Measurements from ENCODE around the gene HDGF. TPM values are rescaled to one million over a fixed set of nuclear protein-coding genes. Genes with fewer than 3 reads are reported as not detected.
"Not testable (repeated sequence)": the region's sequence is repeated elsewhere in the genome, so short reads cannot be mapped to it uniquely, and the experiment has no call there.

HDGF gene
- total and polyA plus RNA-seq, 3 donors from 2014 or later, result 78.2 to 133 (median 97.7) TPM

DNA sequence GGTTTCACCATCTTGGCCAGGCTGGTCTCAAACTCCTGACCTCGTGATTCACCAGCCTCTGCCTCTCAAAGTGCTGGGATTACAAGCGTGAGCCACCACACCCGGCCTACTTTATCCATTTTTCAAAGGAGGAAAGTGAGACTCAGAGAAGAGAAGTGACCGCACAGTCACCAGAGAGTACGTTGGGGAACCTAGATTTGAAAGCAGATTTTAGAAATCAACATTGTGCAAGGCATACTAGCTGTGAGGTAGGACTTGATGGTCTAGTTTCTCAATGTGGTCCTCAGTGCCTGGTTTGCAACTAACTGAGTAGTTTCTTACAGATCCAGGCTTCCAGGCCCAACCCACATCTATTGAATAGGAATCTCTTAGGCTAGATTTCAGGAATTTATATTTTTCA, 14.2 kb upstream of the HDGF start:
- H3K9me3 ChIP-seq, result no peaks in the 10 kb centered on the region
- intact Hi-C loops (cut with DNase I; ENCODE audit: low total_unique reads), result no loop called here
- WGBS, 2 donors, result 87 to 95% methylated on average over 5 of the region's 5 CpGs
- TF ChIP-seq POLR2A (IDR thresholded peaks at IDR 0.05), result no peak
- TF ChIP-seq, protein P1, sequence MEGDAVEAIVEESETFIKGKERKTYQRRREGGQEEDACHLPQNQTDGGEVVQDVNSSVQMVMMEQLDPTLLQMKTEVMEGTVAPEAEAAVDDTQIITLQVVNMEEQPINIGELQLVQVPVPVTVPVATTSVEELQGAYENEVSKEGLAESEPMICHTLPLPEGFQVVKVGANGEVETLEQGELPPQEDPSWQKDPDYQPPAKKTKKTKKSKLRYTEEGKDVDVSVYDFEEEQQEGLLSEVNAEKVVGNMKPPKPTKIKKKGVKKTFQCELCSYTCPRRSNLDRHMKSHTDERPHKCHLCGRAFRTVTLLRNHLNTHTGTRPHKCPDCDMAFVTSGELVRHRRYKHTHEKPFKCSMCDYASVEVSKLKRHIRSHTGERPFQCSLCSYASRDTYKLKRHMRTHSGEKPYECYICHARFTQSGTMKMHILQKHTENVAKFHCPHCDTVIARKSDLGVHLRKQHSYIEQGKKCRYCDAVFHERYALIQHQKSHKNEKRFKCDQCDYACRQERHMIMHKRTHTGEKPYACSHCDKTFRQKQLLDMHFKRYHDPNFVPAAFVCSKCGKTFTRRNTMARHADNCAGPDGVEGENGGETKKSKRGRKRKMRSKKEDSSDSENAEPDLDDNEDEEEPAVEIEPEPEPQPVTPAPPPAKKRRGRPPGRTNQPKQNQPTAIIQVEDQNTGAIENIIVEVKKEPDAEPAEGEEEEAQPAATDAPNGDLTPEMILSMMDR (IDR thresholded peaks at IDR 0.05), result no peak
- H3K27me3 ChIP-seq, result no peaks in the 10 kb centered on the region
- H3K4me1 ChIP-seq, result peaks cover 29% of the 10 kb centered on the region
- peak overlapping the region in 1 of 2 donors; percentile 43 for H3K27ac ChIP-seq
- no peaks in the 10 kb centered on the region for H3K36me3 ChIP-seq (ENCODE audit: low read depth, missing control alignments)
- peak overlapping the region in 1 of 2 donors; percentile 87 for H3K4me3 ChIP-seq
- DNase-seq, result no peak

DNA sequence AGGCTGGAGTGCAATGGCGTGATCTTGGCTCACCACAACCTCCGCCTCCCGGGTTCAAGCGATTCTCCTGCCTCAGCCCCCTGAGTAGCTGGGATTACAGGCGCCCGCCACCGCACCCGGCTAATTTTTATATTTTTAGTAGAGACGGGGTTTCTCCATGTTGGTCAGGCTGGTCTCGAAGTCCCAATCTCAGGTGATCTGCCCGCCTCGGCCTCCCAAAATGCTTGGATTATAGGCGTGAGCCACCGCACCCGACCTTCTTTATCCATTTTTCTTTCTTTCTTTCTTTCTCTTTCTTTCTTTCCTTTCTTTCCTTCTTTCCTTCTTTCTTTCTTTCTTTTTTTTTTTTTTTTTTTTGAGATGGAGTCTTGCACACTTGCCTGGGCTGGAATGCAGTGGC, 13.7 kb upstream of the HDGF start:
- H3K4me3 ChIP-seq; intact Hi-C loops (cut with DNase I; ENCODE audit: low total_unique reads); DNase-seq; H3K27ac ChIP-seq; H3K9me3 ChIP-seq; H3K27me3 ChIP-seq; H3K36me3 ChIP-seq (ENCODE audit: low read depth, missing control alignments): not testable (repeated sequence)
- WGBS, 2 donors, result 93 to 96% methylated on average over 15 of the region's 15 CpGs
- peaks cover 24% of the 10 kb centered on the region for H3K4me1 ChIP-seq

DNA sequence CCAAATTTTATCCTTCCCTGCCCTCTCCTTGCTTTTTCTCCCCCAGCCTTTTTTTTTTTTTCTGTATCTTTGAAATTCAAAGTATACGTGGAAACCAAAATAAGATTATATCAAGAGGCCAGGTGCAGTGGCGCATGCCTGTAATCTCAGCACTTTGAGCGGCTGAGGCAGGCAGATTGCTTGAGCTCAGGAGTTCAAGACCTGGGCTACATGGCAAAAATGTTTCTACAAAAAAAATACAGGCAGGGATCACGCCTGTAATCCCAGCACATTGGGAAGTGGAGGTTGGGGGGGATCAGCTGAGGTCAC, 9.3 kb upstream of the HDGF start:
- intact Hi-C loops (cut with DNase I; ENCODE audit: low total_unique reads), result no loop called here
- Histone ChIP-seq H3K4me3 (no peak overlapping the region), H3K27me3 (no peaks in the 10 kb centered on the region), H3K27ac (no peak overlapping the region), H3K9me3 (no peaks in the 10 kb centered on the region), H3K36me3 (ENCODE audit: low read depth, missing control alignments) (no peaks in the 10 kb centered on the region), H3K4me1 (no peaks in the 10 kb centered on the region)
- no peak for TF ChIP-seq POLR2A (IDR thresholded peaks at IDR 0.05)
- TF ChIP-seq, protein P1 (IDR thresholded peaks at IDR 0.05), result no peak
- whole genome bisulfite sequencing, 2 donors, result 77 to 86% methylated on average over 4 of the region's 4 CpGs
- no peak for DNase-seq

DNA sequence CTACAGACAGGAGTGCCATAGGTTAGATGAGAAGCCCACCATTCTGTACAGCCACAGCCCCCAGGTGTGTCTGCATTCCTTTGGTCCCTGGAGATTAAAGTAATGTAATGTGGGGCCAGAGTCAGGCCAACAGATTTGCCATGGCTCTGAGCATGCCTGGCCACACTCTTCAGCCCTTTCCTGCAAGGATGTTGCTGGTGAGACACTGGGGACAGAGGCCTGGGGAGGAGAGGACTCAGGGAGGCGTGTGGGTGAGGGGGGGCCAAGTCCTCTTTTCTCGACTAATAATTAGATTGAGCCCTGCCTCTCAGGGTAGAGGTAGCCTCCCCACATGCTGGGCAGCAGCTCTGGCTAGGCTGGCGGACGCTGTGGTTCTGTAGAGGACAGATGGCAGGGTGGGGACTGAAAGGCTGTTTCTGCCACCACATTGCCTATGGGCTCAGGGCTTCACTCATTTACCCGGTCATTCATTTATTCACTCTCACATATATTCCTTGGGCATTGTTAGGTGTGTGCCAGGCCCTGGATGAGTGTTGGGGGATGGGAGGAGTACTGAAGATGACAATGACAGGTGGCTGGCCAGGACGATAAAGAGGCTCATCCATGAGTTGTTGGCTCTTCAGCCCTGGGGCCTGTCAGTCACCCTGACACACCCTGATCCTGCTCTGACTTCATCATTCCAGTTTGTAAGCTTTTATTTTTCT, 8.8 kb upstream of the HDGF start:
- Histone ChIP-seq H3K9me3 (no peaks in the 10 kb centered on the region), H3K27ac (no peak overlapping the region), H3K36me3 (ENCODE audit: low read depth, missing control alignments) (no peaks in the 10 kb centered on the region), H3K27me3 (no peaks in the 10 kb centered on the region), H3K4me3 (no peak overlapping the region), H3K4me1 (no peaks in the 10 kb centered on the region)
- 60 to 73% methylated on average over 3 to 6 of the region's 6 CpGs for WGBS, 2 donors
- TF ChIP-seq, protein P1 (IDR thresholded peaks at IDR 0.05), result no peak
- no peak for TF ChIP-seq POLR2A (IDR thresholded peaks at IDR 0.05)
- no peak for DNase-seq
- intact Hi-C loops (cut with DNase I; ENCODE audit: low total_unique reads), result no loop called here

DNA sequence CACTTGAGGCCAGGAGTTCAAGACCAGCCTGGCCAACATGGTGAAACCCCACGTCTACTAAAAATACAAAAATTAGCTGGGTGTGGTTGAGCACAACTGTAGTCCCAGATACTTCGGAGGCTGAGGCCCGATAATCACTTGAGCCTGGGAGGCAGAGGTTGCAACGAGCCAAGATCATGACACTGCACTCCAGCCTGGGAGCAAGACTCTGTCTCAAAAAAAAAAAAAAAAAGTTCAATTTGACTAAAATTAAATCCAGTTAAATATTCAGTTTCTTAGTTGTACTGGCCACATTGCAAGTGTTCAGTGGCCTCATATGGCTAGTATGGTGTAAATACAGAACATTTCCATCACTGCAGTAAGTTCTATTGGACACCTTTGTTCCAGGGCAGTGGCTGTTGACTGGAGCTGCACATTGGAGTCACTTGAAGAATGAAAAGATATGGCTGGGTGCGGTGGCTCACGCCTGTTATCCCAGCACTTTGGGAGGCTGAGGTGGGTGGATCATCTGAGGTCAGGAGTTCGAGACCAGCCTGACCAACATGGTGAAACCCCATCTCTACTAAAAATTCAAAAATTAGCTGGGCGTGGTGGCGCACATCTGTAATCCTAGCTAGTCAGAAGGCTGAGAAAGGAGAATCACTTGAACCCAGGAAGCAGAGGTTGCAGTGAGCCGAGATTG, 6.2 kb upstream of the HDGF start:
- H3K27me3 ChIP-seq; H3K9me3 ChIP-seq; H3K27ac ChIP-seq; H3K4me3 ChIP-seq; intact Hi-C loops (cut with DNase I; ENCODE audit: low total_unique reads); H3K36me3 ChIP-seq (ENCODE audit: low read depth, missing control alignments); H3K4me1 ChIP-seq; DNase-seq: not testable (repeated sequence)
- 94 to 95% methylated on average over 10 of the region's 10 CpGs for WGBS, 2 donors

DNA sequence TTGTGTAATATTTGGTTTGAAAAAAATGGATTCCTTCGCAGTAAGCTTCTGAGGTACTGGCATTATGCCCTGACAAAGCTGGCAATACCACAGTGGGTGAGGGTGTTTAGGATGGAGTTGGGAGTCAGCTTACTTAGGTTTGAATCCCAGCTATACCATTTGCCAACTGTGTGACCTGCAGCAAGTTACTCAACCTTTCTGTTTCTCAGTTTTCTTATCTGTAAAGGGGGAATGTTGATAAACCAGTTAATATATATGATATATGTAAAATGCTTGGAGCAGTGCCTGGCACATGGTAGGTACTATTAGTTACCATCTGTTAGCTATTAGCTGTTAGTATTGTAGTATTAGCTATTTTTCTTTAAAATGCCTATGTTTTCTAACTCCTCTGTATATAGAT, 4.9 kb upstream of the HDGF start:
- Histone ChIP-seq H3K27ac (no peak overlapping the region), H3K4me3 (no peak overlapping the region), H3K4me1 (peaks cover 10% of the 10 kb centered on the region), H3K27me3 (no peaks in the 10 kb centered on the region), H3K36me3 (ENCODE audit: low read depth, missing control alignments) (no peaks in the 10 kb centered on the region), H3K9me3 (no peaks in the 10 kb centered on the region)
- 98 to 100% methylated on average over 1 of the region's 1 CpG for WGBS, 2 donors
- DNase-seq, result no peak
- TF ChIP-seq, protein P1 (IDR thresholded peaks at IDR 0.05), result no peak
- TF ChIP-seq POLR2A (IDR thresholded peaks at IDR 0.05), result no peak
- intact Hi-C loops (cut with DNase I; ENCODE audit: low total_unique reads), result no loop called here

Data from testis (tissue), 3 donors.